BLaER1 treated with 17β-estradiol and CSF1 and Interleukin-3, amounts not matched to agents 10 nM and 100 nM (cell line): ENCODE measurements around the gene CACNB4.
A peak's percentile ranks its signal among the peaks of the same experiment; 100 is the strongest.

Experiments used
- H3K27ac ChIP-seq, 11 experiments: shearing (Covaris generic); formaldehyde crosslinking; 2 replicates each; pipeline ENCODE4 v1.8.1; 2022
- H3K27me3 ChIP-seq, 11 experiments: shearing (Covaris generic); formaldehyde crosslinking; 2 replicates each; pipeline ENCODE4 v1.8.1; 2022
- H3K36me3 ChIP-seq, 11 experiments: shearing (Covaris generic); formaldehyde crosslinking; 2 replicates each; pipeline ENCODE4 v1.8.1; 2022
- H3K4me1 ChIP-seq, 10 experiments: shearing (Covaris generic); formaldehyde crosslinking; 2 replicates each; pipeline ENCODE4 v1.8.1; 2022
- H3K4me2 ChIP-seq, 11 experiments: shearing (Covaris generic); formaldehyde crosslinking; 2 replicates each; pipeline ENCODE4 v1.8.1; 2022
- H3K4me3 ChIP-seq, 10 experiments: shearing (Covaris generic); formaldehyde crosslinking; 2 replicates each; pipeline ENCODE4 v1.8.1; 2022
- H3K9ac ChIP-seq, 11 experiments: shearing (Covaris generic); formaldehyde crosslinking; 2 replicates each; pipeline ENCODE4 v1.8.1; 2022
- H3K9me3 ChIP-seq, 11 experiments: shearing (Covaris generic); formaldehyde crosslinking; replicated peaks in 1 of 11; 2 replicates each; pipeline ENCODE4 v1.8.1; 2022
- H4K20me1 ChIP-seq, 11 experiments: shearing (Covaris generic); formaldehyde crosslinking; 2 replicates each; pipeline ENCODE4 v1.8.1; 2022
- Cebpa-rat ChIP-seq, 11 experiments: shearing (Covaris generic); IDR thresholded peaks; 2 replicates each; pipeline ENCODE4 v1.8.1; 2022

Gene CACNB4

GRCh38 chr2:152078023-152078422, 20.8 kb downstream of the CACNB4 start:
- Histone ChIP-seq H3K4me1 (peaks cover 0 to 4% (median 0%) of the 10 kb centered on the region in 10 experiments; a peak in 2 of 20 replicates), H3K27ac (no peak overlapping the region), H3K9ac (no peak overlapping the region), H4K20me1 (no peaks in the 10 kb centered on the region), H3K36me3 (no peaks in the 10 kb centered on the region), H3K4me2 (peak overlapping the region in 1 of 11 experiments; percentile 4; a peak in 1 of 22 replicates), H3K4me3 (no peak overlapping the region), H3K27me3 (peaks cover 0 to 31% (median 0%) of the 10 kb centered on the region in 11 experiments; a peak in 4 of 22 replicates), H3K9me3 (peaks cover 0 to 3% (median 0%) of the 10 kb centered on the region in 11 experiments; a peak in 1 of 22 replicates)
- TF ChIP-seq Cebpa-rat (IDR thresholded peaks at IDR 0.05) = no peak

- no peak overlapping the region for H3K4me2 ChIP-seq
- H3K9me3 ChIP-seq = peaks cover 0 to 3% (median 0%) of the 10 kb centered on the region in 11 experiments; a peak in 1 of 22 replicates
- no peak overlapping the region for H3K27ac ChIP-seq
- no peak overlapping the region for H3K4me3 ChIP-seq
- no peak for TF ChIP-seq Cebpa-rat (IDR thresholded peaks at IDR 0.05)
- H3K9ac ChIP-seq = no peak overlapping the region
- H4K20me1 ChIP-seq = no peaks in the 10 kb centered on the region
- H3K4me1 ChIP-seq = peaks cover 5 to 18% (median 10%) of the 10 kb centered on the region in 10 experiments; a peak in 17 of 20 replicates
- H3K36me3 ChIP-seq = no peaks in the 10 kb centered on the region
- H3K27me3 ChIP-seq = peaks cover 0 to 33% (median 0%) of the 10 kb centered on the region in 11 experiments; a peak in 4 of 22 replicates
Measured at GRCh38 chr2:152075461-152076050, 23.3 kb downstream of the CACNB4 start.

DNA sequence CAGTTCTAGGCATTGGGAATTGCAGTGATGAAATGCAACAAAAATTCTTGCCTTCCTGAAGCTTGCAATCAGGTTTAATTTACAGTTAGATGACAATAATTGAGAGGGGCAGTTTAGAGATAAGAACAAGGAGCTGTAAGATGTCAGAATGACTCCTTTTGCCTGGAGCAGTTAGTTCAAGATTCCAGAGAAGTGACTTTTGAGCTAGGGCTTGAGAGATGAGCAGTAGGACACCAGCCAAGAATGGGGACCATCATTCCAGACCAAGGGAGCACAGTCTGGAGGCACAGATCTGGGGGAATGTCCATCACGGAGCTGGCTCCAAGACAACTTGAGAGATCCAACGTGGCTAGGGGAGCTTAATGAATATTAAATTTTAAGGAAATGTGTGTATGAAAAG, 26.8 kb downstream of the CACNB4 start:
- H3K4me3 ChIP-seq = no peak overlapping the region
- H3K27me3 ChIP-seq = peaks cover 0 to 48% (median 0%) of the 10 kb centered on the region in 11 experiments; a peak in 4 of 22 replicates

GRCh38 chr2:152071518-152071917, 27.3 kb downstream of the CACNB4 start:
- peaks cover 0 to 6% (median 0%) of the 10 kb centered on the region in 11 experiments; a peak in 1 of 22 replicates for H4K20me1 ChIP-seq
- peaks cover 0 to 3% (median 0%) of the 10 kb centered on the region in 11 experiments; a peak in 1 of 22 replicates for H3K9me3 ChIP-seq
- H3K27me3 ChIP-seq = peaks cover 0 to 48% (median 0%) of the 10 kb centered on the region in 11 experiments; a peak in 4 of 22 replicates
- H3K4me3 ChIP-seq = no peak overlapping the region
- peak overlapping the region in 9 of 11 experiments; percentile 6 to 48 (median 21); a peak in 9 of 22 replicates for H3K4me2 ChIP-seq
- peaks cover 6 to 19% (median 12%) of the 10 kb centered on the region in 10 experiments; a peak in 17 of 20 replicates for H3K4me1 ChIP-seq
- no peak overlapping the region for H3K9ac ChIP-seq
- H3K36me3 ChIP-seq = no peaks in the 10 kb centered on the region
- no peak overlapping the region; a peak in 1 of 22 replicates for H3K27ac ChIP-seq
- no peak for TF ChIP-seq Cebpa-rat (IDR thresholded peaks at IDR 0.05)

More for the DNA sequence above, 26.8 kb downstream of the CACNB4 start:
- Histone ChIP-seq H3K27ac (no peak overlapping the region), H3K4me1 (peaks cover 6 to 19% (median 12%) of the 10 kb centered on the region in 10 experiments; a peak in 17 of 20 replicates), H3K9me3 (peaks cover 0 to 3% (median 0%) of the 10 kb centered on the region in 11 experiments; a peak in 1 of 22 replicates), H4K20me1 (peaks cover 0 to 6% (median 0%) of the 10 kb centered on the region in 11 experiments; a peak in 1 of 22 replicates), H3K36me3 (no peaks in the 10 kb centered on the region), H3K9ac (no peak overlapping the region), H3K4me2 (peak overlapping the region in 1 of 11 experiments; percentile 40; a peak in 3 of 22 replicates)
- TF ChIP-seq Cebpa-rat (IDR thresholded peaks at IDR 0.05) = no peak

DNA sequence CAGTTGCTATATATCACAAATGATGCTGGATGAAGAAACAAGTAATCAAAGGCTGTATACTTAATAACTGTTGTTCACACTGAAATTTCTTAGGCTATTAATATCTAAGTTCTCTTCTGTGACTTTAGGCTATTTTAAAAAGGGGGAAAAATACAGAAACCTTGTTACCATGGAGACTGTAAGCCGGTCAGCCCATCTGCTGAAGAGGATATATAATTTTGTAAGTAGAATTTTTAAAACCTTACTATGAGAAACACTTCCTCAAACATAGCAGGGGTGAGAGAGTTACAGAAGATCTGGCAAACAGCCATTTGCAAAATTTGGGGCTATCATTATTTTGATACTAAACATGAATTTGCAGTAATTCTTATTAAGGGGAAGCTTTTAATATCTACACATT, 27.8 kb downstream of the CACNB4 start:
- no peaks in the 10 kb centered on the region for H3K36me3 ChIP-seq
- H3K4me1 ChIP-seq = peaks cover 6 to 19% (median 12%) of the 10 kb centered on the region in 10 experiments; a peak in 17 of 20 replicates
- no peak overlapping the region for H3K4me3 ChIP-seq
- H3K4me2 ChIP-seq = peak overlapping the region in 10 of 11 experiments; percentile 6 to 48 (median 24); a peak in 12 of 22 replicates
- H3K27me3 ChIP-seq = peaks cover 0 to 48% (median 0%) of the 10 kb centered on the region in 11 experiments; a peak in 4 of 22 replicates
- H4K20me1 ChIP-seq = peaks cover 0 to 6% (median 0%) of the 10 kb centered on the region in 11 experiments; a peak in 1 of 22 replicates
- TF ChIP-seq Cebpa-rat (IDR thresholded peaks at IDR 0.05) = no peak
- peaks cover 0 to 3% (median 0%) of the 10 kb centered on the region in 11 experiments; a peak in 3 of 22 replicates for H3K9me3 ChIP-seq
- peak overlapping the region in 1 of 11 experiments; percentile 13; a peak in 2 of 22 replicates for H3K27ac ChIP-seq
- H3K9ac ChIP-seq = no peak overlapping the region

- TF ChIP-seq Cebpa-rat (IDR thresholded peaks at IDR 0.05) = no peak
- H3K4me2 ChIP-seq = no peak overlapping the region
- peaks cover 0 to 10% (median 0%) of the 10 kb centered on the region in 11 experiments; a peak in 3 of 22 replicates for H3K9me3 ChIP-seq
Measured at GRCh38 chr2:152068226-152068625, 30.6 kb downstream of the CACNB4 start.

GRCh38 chr2:152067823-152068222, 31.0 kb downstream of the CACNB4 start:
- TF ChIP-seq Cebpa-rat (IDR thresholded peaks at IDR 0.05) = no peak; a peak in 1 of 22 replicates
- Histone ChIP-seq H3K27me3 (peaks cover 0 to 64% (median 0%) of the 10 kb centered on the region in 11 experiments; a peak in 6 of 22 replicates), H3K4me3 (no peak overlapping the region)

More at GRCh38 chr2:152068226-152068625, 30.6 kb downstream of the CACNB4 start:
- H3K36me3 ChIP-seq = no peaks in the 10 kb centered on the region
- peaks cover 6 to 23% (median 12%) of the 10 kb centered on the region in 10 experiments; a peak in 17 of 20 replicates for H3K4me1 ChIP-seq
- H3K9ac ChIP-seq = no peak overlapping the region
- peaks cover 0 to 6% (median 0%) of the 10 kb centered on the region in 11 experiments; a peak in 1 of 22 replicates for H4K20me1 ChIP-seq
- H3K27ac ChIP-seq = no peak overlapping the region
- no peak overlapping the region for H3K4me3 ChIP-seq
- peaks cover 0 to 61% (median 0%) of the 10 kb centered on the region in 11 experiments; a peak in 6 of 22 replicates for H3K27me3 ChIP-seq

DNA sequence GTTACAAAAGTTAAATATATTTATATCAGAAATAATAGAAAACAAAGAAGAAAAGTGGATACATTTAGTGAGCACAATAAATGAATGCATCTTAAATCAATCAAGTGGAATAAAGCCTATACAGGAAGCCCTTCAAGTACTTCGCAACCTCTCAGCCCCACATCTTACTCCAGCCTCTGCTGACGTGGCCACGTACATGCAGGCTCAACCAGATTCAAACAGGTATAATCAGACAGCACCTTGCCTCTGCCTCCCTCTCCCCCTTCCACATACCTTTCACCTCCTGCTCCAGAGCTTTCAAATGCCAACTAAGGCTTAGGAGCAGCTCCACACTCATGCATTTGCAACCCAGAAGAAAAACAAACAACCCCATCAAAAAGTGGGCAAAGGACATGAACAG, 32.9 kb downstream of the CACNB4 start:
- H3K9me3 ChIP-seq = peaks cover 0 to 10% (median 0%) of the 10 kb centered on the region in 11 experiments; a peak in 4 of 22 replicates
- no peak for TF ChIP-seq Cebpa-rat (IDR thresholded peaks at IDR 0.05)
- peaks cover 0 to 79% (median 0%) of the 10 kb centered on the region in 11 experiments; a peak in 6 of 22 replicates for H3K27me3 ChIP-seq
- H3K36me3 ChIP-seq = no peaks in the 10 kb centered on the region
- no peak overlapping the region for H3K4me2 ChIP-seq
- peaks cover 0 to 6% (median 0%) of the 10 kb centered on the region in 11 experiments; a peak in 1 of 22 replicates for H4K20me1 ChIP-seq
- H3K27ac ChIP-seq = no peak overlapping the region
- no peak overlapping the region for H3K4me3 ChIP-seq
- peaks cover 3 to 18% (median 7%) of the 10 kb centered on the region in 10 experiments; a peak in 16 of 20 replicates for H3K4me1 ChIP-seq
- no peak overlapping the region for H3K9ac ChIP-seq

More at GRCh38 chr2:152067823-152068222, 31.0 kb downstream of the CACNB4 start:
- H3K4me2 ChIP-seq = no peak overlapping the region
- H3K27ac ChIP-seq = no peak overlapping the region
- peaks cover 6 to 23% (median 12%) of the 10 kb centered on the region in 10 experiments; a peak in 17 of 20 replicates for H3K4me1 ChIP-seq
- no peaks in the 10 kb centered on the region for H3K36me3 ChIP-seq
- no peak overlapping the region for H3K9ac ChIP-seq
- H4K20me1 ChIP-seq = peaks cover 0 to 6% (median 0%) of the 10 kb centered on the region in 11 experiments; a peak in 1 of 22 replicates
- H3K9me3 ChIP-seq = peaks cover 0 to 10% (median 0%) of the 10 kb centered on the region in 11 experiments; a peak in 3 of 22 replicates
